GM10248 (cell line): ENCODE results near the gene CLMP.
"Not testable (repeated sequence)": the region's sequence is repeated elsewhere in the genome, so short reads cannot be mapped to it uniquely, and the experiment has no call there.

Source experiments
- CTCF ChIA-PET: fragments of 300-600 bp; sonication (Branson Sonifier 250); formaldehyde crosslinking; extraction: SDS; loops from one replicate; lab custom pipeline; 2021; ENCODE audit warnings: antibody characterized with exemption; lab: Yijun Ruan, JAX
- POLR2A ChIA-PET: fragments of 350-650 bp; sonication (Branson Sonifier 250); formaldehyde crosslinking; extraction: SDS; loops from one replicate; lab custom pipeline; 2020; ENCODE audit warnings: antibody characterized with exemption; lab: Yijun Ruan, JAX
- DNase-seq: peaks from one replicate; pipeline ENCODE4 v3.0.0; 2012; ENCODE audit errors: extremely low spot score
- TF ChIP-seq, protein P1 (sequence below): IDR thresholded peaks from 2 replicates; pipeline ENCODE4 v1.5.1; 2012; ENCODE audit warnings: mild to moderate bottlenecking, low read depth; ENCODE audit errors: extremely low read depth, missing control alignments, control extremely low read depth

Gene CLMP

DNA sequence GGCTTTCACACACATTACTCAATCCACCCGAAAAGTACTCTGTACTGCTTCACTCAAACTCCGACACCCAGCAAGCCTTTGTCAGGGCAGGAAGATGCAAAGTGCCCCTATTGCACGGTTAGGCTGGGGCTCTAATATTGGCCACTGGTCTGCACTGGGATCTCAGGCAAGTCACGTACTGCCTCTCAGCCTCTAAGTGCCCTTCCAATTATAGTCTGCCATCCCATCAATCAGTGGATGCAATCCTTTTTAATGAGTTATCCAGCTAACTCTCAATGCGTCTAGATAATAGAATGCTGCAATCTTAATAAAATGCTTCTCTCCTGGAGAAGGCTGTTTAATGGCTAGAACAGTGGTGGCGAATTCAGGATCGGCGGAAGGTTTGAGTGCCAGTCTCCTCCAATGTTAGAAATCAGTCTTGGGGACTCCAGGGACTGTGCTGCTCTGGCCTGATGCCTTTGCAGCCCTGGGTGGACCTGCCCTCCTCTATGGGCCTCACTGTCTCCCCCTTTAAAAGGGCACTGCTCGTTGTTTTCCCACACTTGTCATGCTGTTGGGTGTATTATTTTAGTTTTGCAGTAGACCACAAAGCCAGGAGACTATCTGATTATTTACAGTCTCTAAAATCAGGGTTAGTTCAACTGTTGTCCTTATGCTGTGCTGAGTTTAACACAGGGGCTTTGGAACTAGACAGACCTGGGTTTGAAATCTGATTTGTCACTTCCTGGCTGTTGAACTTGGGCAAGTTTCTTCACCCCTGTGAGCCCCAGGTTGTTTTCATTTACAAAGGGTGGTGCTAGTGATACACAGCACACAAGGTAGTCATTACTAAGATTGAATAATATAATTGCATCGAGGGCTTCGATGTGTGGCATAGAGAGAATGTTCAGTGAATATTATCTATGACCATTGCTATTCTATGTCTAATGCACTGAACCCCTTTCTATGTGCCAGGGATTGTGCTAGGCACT is 36.7 kb downstream of the CLMP start:
- CTCF ChIA-PET = interaction anchor here (1.1 kb wide), 1 partner anchor 8 kb away, joined by 3 read pairs; no protein-coding TSS in a partner anchor
- POLR2A ChIA-PET = no interaction called here
- TF ChIP-seq, protein P1, sequence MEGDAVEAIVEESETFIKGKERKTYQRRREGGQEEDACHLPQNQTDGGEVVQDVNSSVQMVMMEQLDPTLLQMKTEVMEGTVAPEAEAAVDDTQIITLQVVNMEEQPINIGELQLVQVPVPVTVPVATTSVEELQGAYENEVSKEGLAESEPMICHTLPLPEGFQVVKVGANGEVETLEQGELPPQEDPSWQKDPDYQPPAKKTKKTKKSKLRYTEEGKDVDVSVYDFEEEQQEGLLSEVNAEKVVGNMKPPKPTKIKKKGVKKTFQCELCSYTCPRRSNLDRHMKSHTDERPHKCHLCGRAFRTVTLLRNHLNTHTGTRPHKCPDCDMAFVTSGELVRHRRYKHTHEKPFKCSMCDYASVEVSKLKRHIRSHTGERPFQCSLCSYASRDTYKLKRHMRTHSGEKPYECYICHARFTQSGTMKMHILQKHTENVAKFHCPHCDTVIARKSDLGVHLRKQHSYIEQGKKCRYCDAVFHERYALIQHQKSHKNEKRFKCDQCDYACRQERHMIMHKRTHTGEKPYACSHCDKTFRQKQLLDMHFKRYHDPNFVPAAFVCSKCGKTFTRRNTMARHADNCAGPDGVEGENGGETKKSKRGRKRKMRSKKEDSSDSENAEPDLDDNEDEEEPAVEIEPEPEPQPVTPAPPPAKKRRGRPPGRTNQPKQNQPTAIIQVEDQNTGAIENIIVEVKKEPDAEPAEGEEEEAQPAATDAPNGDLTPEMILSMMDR = no peak
- DNase-seq = no peak

DNA sequence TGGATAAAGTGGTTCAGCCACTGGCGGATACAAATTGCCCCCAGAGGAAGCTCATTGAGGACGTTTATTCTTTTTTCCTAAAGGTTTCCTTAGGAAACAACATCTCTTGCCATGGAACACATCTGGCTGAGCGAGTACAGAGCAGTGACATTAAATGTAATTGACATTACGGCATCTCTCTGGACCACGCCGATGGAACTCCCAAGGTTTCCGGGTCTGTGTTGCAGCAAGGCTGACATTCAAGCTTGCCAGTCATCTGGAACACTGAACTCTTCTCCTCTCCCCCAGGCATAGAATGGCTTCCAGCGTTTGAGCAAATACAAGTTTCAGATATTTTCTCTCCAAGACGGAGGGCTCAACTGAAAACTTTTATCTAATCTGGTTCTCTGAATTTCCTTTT is 42.1 kb downstream of the CLMP start:
- CTCF ChIA-PET = interaction anchor here (0.7 to 3.6 kb wide), 4 partner anchors 13 to 554 kb away, joined by 3 to 23 read pairs (median 3); no protein-coding TSS in a partner anchor
- TF ChIP-seq, protein P1 = no peak
- DNase-seq = no peak
- POLR2A ChIA-PET = no interaction called here

DNA sequence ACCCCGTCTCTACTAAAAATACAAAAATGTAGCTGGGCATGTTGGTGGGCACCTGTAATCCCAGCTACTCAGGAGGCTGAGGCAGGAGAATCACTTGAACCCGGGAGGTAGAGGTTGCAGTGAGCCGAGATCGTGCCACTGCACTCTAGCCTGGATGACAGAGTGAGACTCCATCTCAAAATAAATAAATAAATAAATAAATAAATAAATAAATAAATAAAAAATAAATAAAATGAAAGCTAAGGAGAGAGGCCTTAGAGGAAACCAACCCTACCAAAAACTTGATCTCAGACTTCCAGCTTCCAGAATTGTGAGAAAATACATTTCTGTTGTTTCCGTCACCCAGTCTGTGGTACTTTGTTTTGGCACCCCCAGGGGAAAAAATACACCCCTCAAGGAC is 42.7 kb downstream of the CLMP start:
- CTCF ChIA-PET = interaction anchor here (0.7 to 1.4 kb wide), 4 partner anchors 56 to 555 kb away, joined by 3 read pairs; no protein-coding TSS in a partner anchor
- POLR2A ChIA-PET = not testable (repeated sequence)

DNA sequence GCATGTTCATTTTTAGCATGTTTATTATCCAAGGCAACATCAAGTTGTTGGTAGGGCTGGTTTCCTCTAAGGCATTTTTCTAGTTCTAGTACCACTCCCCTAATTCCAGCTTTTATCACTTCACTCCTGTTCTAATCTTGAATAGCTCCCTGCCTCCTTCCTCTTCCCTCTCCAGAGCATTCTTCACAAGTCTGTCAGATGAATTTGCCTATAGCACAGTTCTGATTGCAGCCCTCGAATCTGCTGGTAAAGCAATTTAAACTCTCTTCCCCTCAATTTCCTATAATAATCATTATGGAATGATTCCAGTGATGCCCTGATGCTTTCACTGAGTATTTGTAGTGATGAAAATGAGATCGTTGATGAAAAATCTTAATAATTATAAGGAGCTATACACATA is 43.3 kb downstream of the CLMP start:
- POLR2A ChIA-PET = no interaction called here
- no peak for DNase-seq
- TF ChIP-seq, protein P1 = no peak
- CTCF ChIA-PET = interaction anchor here (1.2 to 1.4 kb wide), 3 partner anchors 56 to 555 kb away, joined by 3 read pairs; no protein-coding TSS in a partner anchor

More for the DNA sequence above, 42.7 kb downstream of the CLMP start:
- not testable (repeated sequence) for DNase-seq

DNA sequence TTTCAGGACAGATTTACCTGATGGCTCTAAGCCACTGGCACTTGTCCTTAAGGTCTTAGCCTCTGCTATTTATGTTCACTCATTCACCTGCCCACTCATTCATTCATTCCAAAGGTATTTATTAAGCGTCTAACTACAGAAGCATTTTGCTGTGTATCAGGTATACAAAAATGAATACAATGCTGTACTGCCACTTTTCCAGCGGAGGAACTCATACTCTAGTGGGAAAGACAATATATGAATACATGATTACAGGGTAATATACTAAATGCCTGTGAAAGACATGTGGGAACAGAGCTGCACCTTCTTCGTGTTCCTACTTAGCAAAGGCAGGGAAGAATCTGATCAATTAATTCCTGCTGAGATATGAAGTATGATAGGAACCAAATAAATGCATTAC is 43.7 kb downstream of the CLMP start:
- ChIA-PET CTCF (interaction anchor here (1.2 kb wide), 1 partner anchor 60 kb away, joined by 3 read pairs; no protein-coding TSS in a partner anchor), POLR2A (no interaction called here)
- no peak for DNase-seq
- TF ChIP-seq, protein P1 = no peak

DNA sequence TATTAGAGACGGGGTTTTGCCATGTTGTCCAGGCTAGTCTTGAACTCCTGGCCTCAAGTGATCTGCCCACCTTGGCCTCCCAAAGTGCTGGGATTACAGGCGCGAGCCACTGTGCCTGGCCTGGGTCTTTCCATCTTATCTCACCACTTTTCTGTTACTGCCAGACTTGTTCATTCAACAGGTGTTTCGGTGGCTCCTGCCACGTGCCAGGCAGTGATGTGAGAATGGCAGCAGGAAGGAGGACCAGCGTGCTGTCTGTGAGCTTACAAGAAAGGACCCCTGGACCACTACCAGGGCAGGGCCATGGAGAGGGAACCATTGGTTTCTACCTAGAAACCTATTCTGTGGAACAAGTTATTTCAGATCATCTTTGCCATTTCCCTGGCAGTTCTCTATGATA is 44.2 kb downstream of the CLMP start:
- POLR2A ChIA-PET = no interaction called here
- DNase-seq = no peak
- CTCF ChIA-PET = no interaction called here
- TF ChIP-seq, protein P1 = no peak

DNA sequence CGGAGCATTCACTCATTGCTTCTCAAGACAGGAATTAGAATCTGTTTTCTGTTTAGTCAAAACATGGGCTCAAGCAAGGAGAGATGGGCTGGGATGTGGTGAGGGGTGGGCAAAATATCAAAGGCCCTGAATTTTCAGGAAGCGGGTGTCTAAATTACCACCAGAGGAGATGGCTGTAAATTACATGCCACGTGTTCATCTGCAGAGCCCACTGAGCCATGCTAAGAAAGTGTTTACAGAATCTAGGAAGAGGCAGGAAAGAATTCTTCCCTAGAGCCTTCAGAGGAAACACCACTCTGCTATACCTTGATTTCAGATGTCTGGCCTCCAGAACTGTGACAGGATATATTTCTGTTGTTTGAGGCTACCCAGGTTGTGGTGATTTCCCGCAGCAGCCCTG is 46.1 kb downstream of the CLMP start:
- ChIA-PET POLR2A (no interaction called here), CTCF (no interaction called here)
- no peak for DNase-seq
- TF ChIP-seq, protein P1 = no peak
